ENCODE measurements around the gene HIVEP3. TPM values are rescaled to one million over a fixed set of nuclear protein-coding genes. Genes with fewer than 3 reads are reported as not detected.

The HIVEP3 gene
- total RNA-seq, 1 donor from 2014 or later = 11.6 TPM

DNA sequence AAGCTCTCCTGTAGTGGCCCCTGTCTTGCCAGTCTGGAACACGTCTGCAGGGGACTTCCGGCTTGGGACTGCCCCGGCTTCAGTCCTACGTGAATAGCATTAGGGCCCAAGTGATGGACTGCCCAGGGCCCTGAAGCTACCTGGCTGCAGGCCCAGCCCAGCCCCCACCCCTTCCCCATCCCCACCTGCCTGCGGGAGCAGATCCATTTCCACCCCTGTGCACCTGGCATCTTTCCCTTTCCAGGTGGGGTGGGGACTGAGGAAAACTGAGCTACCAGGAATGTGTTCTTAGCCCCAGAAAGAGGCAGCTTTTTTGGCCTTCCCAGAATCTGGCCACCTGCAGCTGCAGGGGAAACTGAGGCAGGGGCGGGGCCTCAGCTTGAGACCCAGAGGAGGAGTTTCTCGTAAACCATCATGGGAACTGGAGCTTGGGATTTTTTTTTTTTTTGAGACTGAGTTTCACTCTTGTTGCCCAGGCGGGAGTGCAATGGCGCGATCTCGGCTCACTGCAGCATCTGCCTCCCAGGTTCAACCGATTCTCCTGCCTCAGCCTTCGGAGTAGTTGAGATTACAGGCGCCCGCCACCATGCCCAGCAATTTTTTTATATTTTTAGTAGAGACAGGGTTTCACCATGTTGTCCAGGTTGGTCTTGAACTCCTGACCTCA lies 437.5 kb downstream of the HIVEP3 start:
- no peak for ATAC-seq
- peak; percentile 29 for DNase-seq

DNA sequence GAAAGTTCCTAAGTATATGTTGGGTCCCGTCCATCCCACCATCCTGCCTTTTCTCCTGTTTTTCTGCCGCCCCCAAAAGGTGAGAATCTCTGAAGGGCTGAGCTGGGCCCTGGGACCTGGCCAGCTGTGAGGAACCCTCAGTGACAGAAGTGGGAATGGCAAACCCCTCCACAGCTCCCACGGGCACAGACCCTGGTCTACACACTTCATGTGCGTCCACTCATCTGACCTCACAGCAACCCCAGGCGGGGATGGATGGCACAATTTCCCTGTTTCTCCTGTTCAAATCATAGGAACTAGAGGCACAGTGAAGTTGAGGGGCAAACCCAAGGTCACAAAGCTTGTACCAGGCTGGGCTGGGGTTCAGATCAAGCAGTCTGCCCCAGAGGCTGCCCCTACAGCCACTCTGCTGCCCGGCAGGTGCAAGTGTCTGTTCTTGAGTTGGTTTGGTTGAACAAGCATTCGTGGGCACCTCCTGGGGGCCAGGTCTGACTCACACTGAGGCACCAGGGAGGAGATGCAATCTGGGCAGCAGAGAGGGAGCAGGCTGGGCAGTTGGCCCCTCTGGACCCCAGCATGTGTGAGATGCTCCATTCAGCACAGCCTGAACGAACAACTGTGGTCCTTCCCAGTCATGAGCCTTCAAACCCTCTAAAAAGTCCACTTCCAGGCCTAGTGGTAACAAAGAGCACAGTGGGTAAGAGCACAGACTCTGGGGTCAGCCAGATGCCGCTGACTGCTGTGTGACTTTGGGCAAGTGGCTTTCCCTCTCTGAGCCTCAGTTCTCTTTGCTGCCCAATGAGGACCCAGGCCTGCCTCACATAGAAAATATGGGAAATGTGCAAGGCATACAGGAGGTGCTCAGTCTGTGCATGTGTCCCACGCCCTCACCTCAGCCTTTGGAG lies 438.3 kb downstream of the HIVEP3 start:
- no peaks in the 10 kb centered on the region for H3K36me3 ChIP-seq
- H3K27me3 ChIP-seq (ENCODE audit: low read depth) = no peaks in the 10 kb centered on the region
- TF ChIP-seq, protein P1, sequence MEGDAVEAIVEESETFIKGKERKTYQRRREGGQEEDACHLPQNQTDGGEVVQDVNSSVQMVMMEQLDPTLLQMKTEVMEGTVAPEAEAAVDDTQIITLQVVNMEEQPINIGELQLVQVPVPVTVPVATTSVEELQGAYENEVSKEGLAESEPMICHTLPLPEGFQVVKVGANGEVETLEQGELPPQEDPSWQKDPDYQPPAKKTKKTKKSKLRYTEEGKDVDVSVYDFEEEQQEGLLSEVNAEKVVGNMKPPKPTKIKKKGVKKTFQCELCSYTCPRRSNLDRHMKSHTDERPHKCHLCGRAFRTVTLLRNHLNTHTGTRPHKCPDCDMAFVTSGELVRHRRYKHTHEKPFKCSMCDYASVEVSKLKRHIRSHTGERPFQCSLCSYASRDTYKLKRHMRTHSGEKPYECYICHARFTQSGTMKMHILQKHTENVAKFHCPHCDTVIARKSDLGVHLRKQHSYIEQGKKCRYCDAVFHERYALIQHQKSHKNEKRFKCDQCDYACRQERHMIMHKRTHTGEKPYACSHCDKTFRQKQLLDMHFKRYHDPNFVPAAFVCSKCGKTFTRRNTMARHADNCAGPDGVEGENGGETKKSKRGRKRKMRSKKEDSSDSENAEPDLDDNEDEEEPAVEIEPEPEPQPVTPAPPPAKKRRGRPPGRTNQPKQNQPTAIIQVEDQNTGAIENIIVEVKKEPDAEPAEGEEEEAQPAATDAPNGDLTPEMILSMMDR (IDR thresholded peaks at IDR 0.05) = no peak
- no peaks in the 10 kb centered on the region for H3K9me3 ChIP-seq
- intact Hi-C loops (cut with DNase I) = no loop called here
- no peak overlapping the region for H3K27ac ChIP-seq
- DNase-seq = peak; percentile 40
- H3K4me1 ChIP-seq = peaks cover 68% of the 10 kb centered on the region
- H3K4me3 ChIP-seq = no peak overlapping the region
- no peak for ATAC-seq

More for the DNA sequence above, 437.5 kb downstream of the HIVEP3 start:
- TF ChIP-seq, protein P1 (IDR thresholded peaks at IDR 0.05) = no peak
- H3K27ac ChIP-seq = no peak overlapping the region
- H3K4me3 ChIP-seq = no peak overlapping the region
- peaks cover 68% of the 10 kb centered on the region for H3K4me1 ChIP-seq
- H3K36me3 ChIP-seq = no peaks in the 10 kb centered on the region
- intact Hi-C loops (cut with DNase I) = no loop called here
- no peaks in the 10 kb centered on the region for H3K9me3 ChIP-seq
- no peaks in the 10 kb centered on the region for H3K27me3 ChIP-seq (ENCODE audit: low read depth)

- no peak overlapping the region for H3K4me3 ChIP-seq
- TF ChIP-seq, protein P1 (IDR thresholded peaks at IDR 0.05) = no peak
- H3K27me3 ChIP-seq (ENCODE audit: low read depth) = no peaks in the 10 kb centered on the region
- DNase-seq = no peak
- no peak for ATAC-seq
- H3K9me3 ChIP-seq = no peaks in the 10 kb centered on the region
- no peaks in the 10 kb centered on the region for H3K36me3 ChIP-seq
- peaks cover 68% of the 10 kb centered on the region for H3K4me1 ChIP-seq
- no peak overlapping the region for H3K27ac ChIP-seq
- intact Hi-C loops (cut with DNase I) = no loop called here
Observed at GRCh38 chr1:41479808-41480160, 438.9 kb downstream of the HIVEP3 start.

DNA sequence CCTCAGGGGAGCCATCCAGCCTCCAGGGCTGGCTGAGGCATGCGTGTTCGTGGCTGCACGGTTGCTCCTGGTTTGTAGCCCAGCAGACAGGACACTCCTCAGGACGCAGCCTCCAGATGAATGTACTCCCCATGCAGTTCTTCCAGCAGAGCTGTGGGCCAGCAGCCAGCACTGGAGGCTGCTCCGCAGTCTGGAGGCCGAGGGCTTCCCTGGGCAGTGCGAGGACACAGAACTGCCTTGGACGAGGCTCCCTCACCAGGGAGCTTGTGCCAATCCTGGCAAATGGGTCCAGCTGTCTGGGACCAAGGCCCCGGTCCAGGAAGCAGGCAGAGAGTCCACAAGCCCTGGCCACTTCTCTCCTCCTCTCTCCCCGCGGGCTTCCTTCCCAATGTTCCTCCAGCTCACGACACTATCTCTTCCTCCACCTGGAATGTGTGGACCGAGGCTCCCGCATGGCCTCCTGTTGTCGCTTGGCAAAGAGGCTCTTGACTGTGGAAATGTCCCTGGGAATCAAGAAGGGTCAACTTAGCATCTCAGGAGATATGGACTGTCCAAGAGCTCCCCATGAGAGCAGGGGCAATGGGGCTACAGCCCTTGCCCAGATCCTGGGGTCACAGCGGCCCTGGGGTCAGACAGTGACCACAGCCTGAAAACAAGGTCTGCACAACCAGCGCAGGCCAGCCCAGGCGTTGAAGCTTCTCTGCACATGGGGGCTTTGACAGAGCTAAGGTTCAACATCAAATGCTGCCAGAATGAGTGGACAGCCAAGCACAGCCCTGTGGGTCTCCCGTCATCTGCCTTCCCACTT lies 439.5 kb downstream of the HIVEP3 start:
- H3K36me3 ChIP-seq = no peaks in the 10 kb centered on the region
- no peak overlapping the region for H3K4me3 ChIP-seq
- TF ChIP-seq, protein P1 (IDR thresholded peaks at IDR 0.05) = no peak
- DNase-seq (peak; percentile 47), ATAC-seq (no peak)
- no peaks in the 10 kb centered on the region for H3K9me3 ChIP-seq
- no peaks in the 10 kb centered on the region for H3K27me3 ChIP-seq (ENCODE audit: low read depth)
- no peak overlapping the region for H3K27ac ChIP-seq
- intact Hi-C loops (cut with DNase I) = no loop called here
- H3K4me1 ChIP-seq = peaks cover 68% of the 10 kb centered on the region

DNA sequence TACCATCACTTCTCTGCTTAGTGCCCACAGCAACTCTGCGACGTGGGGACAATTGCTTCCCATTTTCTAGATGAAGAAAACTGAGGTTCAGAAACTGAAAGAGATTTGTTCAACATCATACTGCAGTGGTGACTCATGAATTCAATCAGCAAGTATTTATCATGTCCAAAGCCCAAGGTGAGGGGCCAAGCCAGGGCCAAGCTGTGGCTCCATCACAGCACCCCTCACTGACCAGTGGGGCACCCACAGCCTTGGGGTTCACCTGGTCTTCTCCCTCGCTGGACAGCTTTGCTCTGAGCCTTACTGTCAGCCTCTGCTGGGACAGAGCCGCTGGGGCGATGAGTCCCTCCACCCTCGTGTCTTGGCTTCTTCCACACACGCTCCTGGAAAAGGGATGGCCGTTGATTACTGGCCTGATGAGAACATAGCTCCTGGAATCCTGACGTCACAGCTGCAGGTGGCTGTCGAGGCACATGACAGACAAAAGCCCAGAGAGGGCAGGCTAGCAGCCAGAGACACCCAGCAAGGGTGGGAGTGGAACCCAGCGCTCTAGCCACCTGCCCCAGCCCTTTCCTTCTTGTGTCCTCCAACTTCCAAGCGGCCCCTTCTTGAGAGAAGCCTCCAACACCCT lies 440.5 kb downstream of the HIVEP3 start:
- ATAC-seq = no peak
- no peaks in the 10 kb centered on the region for H3K27me3 ChIP-seq (ENCODE audit: low read depth)
- H3K27ac ChIP-seq = no peak overlapping the region
- no peaks in the 10 kb centered on the region for H3K9me3 ChIP-seq
- DNase-seq = peak; percentile 24
- no peaks in the 10 kb centered on the region for H3K36me3 ChIP-seq
- H3K4me1 ChIP-seq = peaks cover 63% of the 10 kb centered on the region
- intact Hi-C loops (cut with DNase I) = no loop called here
- TF ChIP-seq, protein P1 (IDR thresholded peaks at IDR 0.05) = no peak
- no peak overlapping the region for H3K4me3 ChIP-seq
